ENCODE results near the gene TRPV6.

TRPV6 gene

GRCh38 chr7:142886866-142887265 is 1.3 kb upstream of the TRPV6 start:
- FAIRE-seq (no peak), DNase-seq (ENCODE audit: low spot score) (no peak)

- FAIRE-seq: no peak
Observed at GRCh38 chr7:142884286-142884640, 1.3 kb downstream of the TRPV6 start.

GRCh38 chr7:142883571-142884285 is 1.8 kb downstream of the TRPV6 start:
- FAIRE-seq (no peak), DNase-seq (ENCODE audit: low spot score) (no peak)

More at GRCh38 chr7:142884286-142884640, 1.3 kb downstream of the TRPV6 start:
- no peak for DNase-seq (ENCODE audit: low spot score)

GRCh38 chr7:142883145-142883544 is 2.4 kb downstream of the TRPV6 start:
- DNase-seq (ENCODE audit: low spot score): no peak

GRCh38 chr7:142882338-142882678 is 3.2 kb downstream of the TRPV6 start:
- no peak for DNase-seq (ENCODE audit: low spot score)
- no peak for FAIRE-seq

More at GRCh38 chr7:142883145-142883544, 2.4 kb downstream of the TRPV6 start:
- no peak for FAIRE-seq

GRCh38 chr7:142881586-142882337 is 3.8 kb downstream of the TRPV6 start:
- DNase-seq (ENCODE audit: low spot score) (no peak), FAIRE-seq (no peak)

GRCh38 chr7:142880876-142881505 is 4.6 kb downstream of the TRPV6 start:
- no peak for DNase-seq (ENCODE audit: low spot score)
- no peak for FAIRE-seq

GRCh38 chr7:142879060-142879459 is 6.5 kb downstream of the TRPV6 start:
- FAIRE-seq (no peak), DNase-seq (ENCODE audit: low spot score) (no peak)

GRCh38 chr7:142878315-142878714 is 7.2 kb downstream of the TRPV6 start:
- DNase-seq (ENCODE audit: low spot score): no peak

GRCh38 chr7:142876991-142877910 is 8.3 kb downstream of the TRPV6 start:
- DNase-seq (ENCODE audit: low spot score): no peak
- FAIRE-seq: no peak

More at GRCh38 chr7:142878315-142878714, 7.2 kb downstream of the TRPV6 start:
- FAIRE-seq: no peak

GRCh38 chr7:142876236-142876960 is 9.1 kb downstream of the TRPV6 start:
- DNase-seq (ENCODE audit: low spot score) (no peak), FAIRE-seq (no peak)

GRCh38 chr7:142875456-142875855 is 10.1 kb downstream of the TRPV6 start:
- DNase-seq (ENCODE audit: low spot score): no peak
- no peak for FAIRE-seq

- no peak for FAIRE-seq
- DNase-seq (ENCODE audit: low spot score): no peak
Observed at GRCh38 chr7:142874837-142875236, 10.7 kb downstream of the TRPV6 start.

GRCh38 chr7:142874409-142874808 is 11.1 kb downstream of the TRPV6 start:
- FAIRE-seq: no peak

GRCh38 chr7:142873871-142874270 is 11.7 kb downstream of the TRPV6 start:
- no peak for FAIRE-seq
- no peak for DNase-seq (ENCODE audit: low spot score)

More at GRCh38 chr7:142874409-142874808, 11.1 kb downstream of the TRPV6 start:
- DNase-seq (ENCODE audit: low spot score): no peak

GRCh38 chr7:142873281-142873784 is 12.2 kb downstream of the TRPV6 start:
- FAIRE-seq: no peak

GRCh38 chr7:142872106-142872675 is 13.4 kb downstream of the TRPV6 start:
- no peak for FAIRE-seq
- DNase-seq (ENCODE audit: low spot score): no peak

More at GRCh38 chr7:142873281-142873784, 12.2 kb downstream of the TRPV6 start:
- no peak for DNase-seq (ENCODE audit: low spot score)

GRCh38 chr7:142871260-142872105 is 14.1 kb downstream of the TRPV6 start:
- DNase-seq (ENCODE audit: low spot score) (no peak), FAIRE-seq (no peak)
